ENCODE data around the gene MRPL47.

The MRPL47 gene

GRCh38 chr3:179541094-179541493 lies 63.3 kb downstream of the MRPL47 start:
- DNase-seq (ENCODE audit: low read depth) = no peak
- no peak overlapping the region for H3K4me3 ChIP-seq (ENCODE audit: low read depth, low read length)
- no peak for TF ChIP-seq CTCF (conservative IDR thresholded peaks at IDR 0.05; ENCODE audit: low read depth, low read length)

Measured in choroid plexus epithelial cell (primary cell).